ENCODE results near the gene CXCL1. TPM values are rescaled to one million over a fixed set of nuclear protein-coding genes. Genes with fewer than 3 reads are reported as not detected.
A peak's percentile ranks its signal among the peaks of the same experiment; 100 is the strongest.

The CXCL1 gene
- total RNA-seq, 1 experiment from 2014 or later, result 0.45 TPM

GRCh38 chr4:73831569-73831968, 37.6 kb upstream of the CXCL1 start:
- CTCF ChIA-PET, result interaction anchor here (0.5 kb wide), 1 partner anchor 25 kb away, joined by 5 read pairs; no protein-coding TSS in a partner anchor
- Histone ChIP-seq H3K27ac (ENCODE audit: low read depth, low read length, poor library complexity, severe bottlenecking) (no peak overlapping the region), H3K4me3 (ENCODE audit: low read depth, low read length, poor library complexity, severe bottlenecking) (no peak overlapping the region), H3K4me1 (ENCODE audit: insufficient read depth, low read length, poor library complexity, severe bottlenecking) (no peaks in the 10 kb centered on the region), H3K36me3 (ENCODE audit: insufficient read depth, low read length, poor library complexity, severe bottlenecking) (no peaks in the 10 kb centered on the region), H3K27me3 (replicated peaks; ENCODE audit: insufficient read depth, low read depth, low read length, poor library complexity) (no peaks in the 10 kb centered on the region), H3K9me3 (ENCODE audit: low read depth, low read length, poor library complexity, severe bottlenecking) (no peaks in the 10 kb centered on the region)
- POLR2A ChIA-PET (ENCODE audit: low non-redundant PET), result no interaction called here
- TF ChIP-seq EZH2 (IDR thresholded peaks at IDR 0.05; ENCODE audit: borderline replicate concordance, low read depth, low read length, poor library complexity, severe bottlenecking) (no peak), CTCF (conservative IDR thresholded peaks at IDR 0.05; ENCODE audit: low read depth, low read length) (no peak)
- no TSS peak for BruUV-seq (replicated peaks)
- DNase-seq (ENCODE audit: low spot score), result no peak
- intact Hi-C loops (cut with micrococcal nuclease; ENCODE audit: unreplicated experiment), result no loop called here

DNA sequence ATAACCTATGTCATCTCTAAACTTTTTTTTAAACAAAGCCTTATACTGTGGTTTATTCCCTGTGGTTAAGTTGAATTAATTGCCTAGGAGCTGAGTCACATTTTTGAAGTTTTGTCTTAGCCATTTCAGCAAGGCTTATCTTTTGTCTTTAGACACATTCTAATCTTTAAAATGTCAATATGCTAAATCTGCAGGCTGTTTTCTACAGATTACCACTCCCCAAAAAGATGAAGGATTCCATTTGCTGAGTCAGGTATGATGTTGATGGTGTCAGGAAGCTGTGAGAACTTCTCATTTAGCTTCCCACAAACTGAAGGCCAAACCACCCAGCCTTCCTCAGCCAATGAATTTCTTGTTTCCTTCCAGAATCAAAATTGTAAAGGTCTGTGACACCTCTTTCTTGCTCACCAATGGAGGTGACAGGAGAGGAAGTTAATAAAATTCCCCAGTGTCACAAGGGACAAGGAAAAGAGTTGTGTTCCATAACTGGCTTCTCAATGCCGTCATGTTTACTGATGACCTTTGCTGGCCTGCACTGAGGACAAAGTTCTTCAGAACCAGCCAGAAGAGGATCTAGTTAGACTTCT, 36.4 kb upstream of the CXCL1 start:
- TF ChIP-seq EZH2 (IDR thresholded peaks at IDR 0.05; ENCODE audit: borderline replicate concordance, low read depth, low read length, poor library complexity, severe bottlenecking) (no peak), CTCF (conservative IDR thresholded peaks at IDR 0.05; ENCODE audit: low read depth, low read length) (no peak)
- H3K9me3 ChIP-seq (ENCODE audit: low read depth, low read length, poor library complexity, severe bottlenecking), result no peaks in the 10 kb centered on the region
- CTCF ChIA-PET, result no interaction called here
- POLR2A ChIA-PET (ENCODE audit: low non-redundant PET), result no interaction called here
- DNase-seq (ENCODE audit: low spot score), result no peak
- no TSS peak for BruUV-seq (replicated peaks)
- intact Hi-C loops (cut with micrococcal nuclease; ENCODE audit: unreplicated experiment), result no loop called here
- H3K27me3 ChIP-seq (replicated peaks; ENCODE audit: insufficient read depth, low read depth, low read length, poor library complexity), result no peaks in the 10 kb centered on the region
- no peaks in the 10 kb centered on the region for H3K36me3 ChIP-seq (ENCODE audit: insufficient read depth, low read length, poor library complexity, severe bottlenecking)
- H3K4me1 ChIP-seq (ENCODE audit: insufficient read depth, low read length, poor library complexity, severe bottlenecking), result no peaks in the 10 kb centered on the region
- H3K4me3 ChIP-seq (ENCODE audit: low read depth, low read length, poor library complexity, severe bottlenecking), result no peak overlapping the region
- no peak overlapping the region for H3K27ac ChIP-seq (ENCODE audit: low read depth, low read length, poor library complexity, severe bottlenecking)

- intact Hi-C loops (cut with micrococcal nuclease; ENCODE audit: unreplicated experiment), result no loop called here
- ChIA-PET CTCF (no interaction called here), POLR2A (ENCODE audit: low non-redundant PET) (no interaction called here)
- Histone ChIP-seq H3K27me3 (replicated peaks; ENCODE audit: insufficient read depth, low read depth, low read length, poor library complexity) (no peaks in the 10 kb centered on the region), H3K9me3 (ENCODE audit: low read depth, low read length, poor library complexity, severe bottlenecking) (no peaks in the 10 kb centered on the region), H3K27ac (ENCODE audit: low read depth, low read length, poor library complexity, severe bottlenecking) (no peak within 1 kb of the TSS), H3K4me3 (ENCODE audit: low read depth, low read length, poor library complexity, severe bottlenecking) (peak within 1 kb of the TSS; percentile 23), H3K36me3 (ENCODE audit: insufficient read depth, low read length, poor library complexity, severe bottlenecking) (no peaks in the 10 kb centered on the region), H3K4me1 (ENCODE audit: insufficient read depth, low read length, poor library complexity, severe bottlenecking) (no peaks in the 10 kb centered on the region)
- DNase-seq (ENCODE audit: low spot score), result no peak
- BruUV-seq (replicated peaks), result no TSS peak
- TF ChIP-seq EZH2 (IDR thresholded peaks at IDR 0.05; ENCODE audit: borderline replicate concordance, low read depth, low read length, poor library complexity, severe bottlenecking) (no peak), CTCF (conservative IDR thresholded peaks at IDR 0.05; ENCODE audit: low read depth, low read length) (no peak)
Measured at GRCh38 chr4:73836373-73837279, 32.6 kb upstream of the CXCL1 start, which contains the start of gene CXCL6. Gene CXCL6, plus strand, starts transcription at chr4:73836678. Its CDS starts 73 bp downstream, at chr4:73836751.
